Endothelial cell of umbilical vein (primary cell): ENCODE measurements around the gene SIPA1L3. TPM values are rescaled to one million over a fixed set of nuclear protein-coding genes. Genes with fewer than 3 reads are reported as not detected.

Experiments used
- BruUV-seq: library from RNA; stranded (reverse); fragments of 400-500 nt; replicated peaks from 2 replicates; lab custom pipeline; 2021; lab: Mats Ljungman, UMichigan
- CTCF ChIA-PET: fragments of 300-600, 350-600 bp; sonication (Branson Sonifier 250); formaldehyde crosslinking; loops from one replicate; lab custom pipeline; 2021; ENCODE audit warnings: antibody characterized with exemption, inconsistent platforms; lab: Charles Lee
- POLR2A ChIA-PET: fragments of 300-600, 350-600 bp; sonication (Branson Sonifier 250); formaldehyde crosslinking; loops from one replicate; lab custom pipeline; 2021; ENCODE audit warnings: antibody characterized with exemption, inconsistent platforms; lab: Charles Lee
- DNase-seq: peaks from one replicate; pipeline ENCODE4 v3.0.0-alpha.2; 2011; ENCODE audit warnings: low read depth, low spot score
- FAIRE-seq: peaks from 2 replicates; lab custom pipeline; 2011; peaks lifted over from hg19 to GRCh38; lab: Jason Lieb, UNC
- H2AFZ ChIP-seq: 2 replicates; pipeline ENCODE4 v1.6.0; 2012; ENCODE audit warnings: low read depth, low read length, control low read depth, inconsistent platforms
- H3K27ac ChIP-seq: 2 replicates; pipeline ENCODE4 v1.5.1; 2011; ENCODE audit warnings: low read depth, mild to moderate bottlenecking, control low read depth, low read length, moderate library complexity; ENCODE audit not compliant: insufficient read depth
- H3K27me3 ChIP-seq, 2 experiments: 2 replicates each; pipeline versions ENCODE4 v1.6.0 to v1.6.1; 2011; ENCODE audit warnings: low read length in 2 of 2, mixed read lengths in 1 of 2; ENCODE audit not compliant: control insufficient read depth in 2 of 2, insufficient read depth in 2 of 2
- H3K36me3 ChIP-seq, 2 experiments: 2 replicates in 1 of 2; 3 replicates in 1 of 2; pipeline ENCODE4 v1.5.1; 2011; ENCODE audit warnings: low read length in 2 of 2, mild to moderate bottlenecking in 1 of 2, moderate library complexity in 1 of 2; ENCODE audit not compliant: control insufficient read depth in 2 of 2, insufficient read depth in 2 of 2; ENCODE audit errors: extremely low read depth in 1 of 2
- H3K4me1 ChIP-seq: 3 replicates; pipeline ENCODE4 v1.5.1; 2011; ENCODE audit warnings: mild to moderate bottlenecking, low read length; ENCODE audit not compliant: control insufficient read depth, insufficient read depth; ENCODE audit errors: extremely low read depth
- H3K4me2 ChIP-seq: 2 replicates; pipeline ENCODE4 v1.6.1; 2011; ENCODE audit warnings: low read length, control low read depth, mixed read lengths; ENCODE audit not compliant: insufficient read depth
- H3K4me3 ChIP-seq, 3 experiments: fragments of 200-600 bp in 1 of 3; sonication (generic), shearing (Covaris generic) in 1 of 3; replicated peaks in 1 of 3; 2 replicates each; pipeline ENCODE4 v1.5.1; 2011 to 2016; ENCODE audit warnings: control low read depth in 3 of 3, low read length in 3 of 3, mild to moderate bottlenecking in 2 of 3, inconsistent platforms in 1 of 3, low read depth in 1 of 3, moderate library complexity in 1 of 3; ENCODE audit not compliant: insufficient read depth in 1 of 3
- H3K79me2 ChIP-seq: 2 replicates; pipeline ENCODE4 v1.6.0; 2012; ENCODE audit warnings: low read length, inconsistent platforms; ENCODE audit not compliant: control insufficient read depth, insufficient read depth
- H3K9ac ChIP-seq: replicated peaks from 2 replicates; pipeline ENCODE3; 2011; ENCODE audit warnings: low read length, control low read depth; ENCODE audit not compliant: insufficient read depth; ENCODE audit errors: extremely low read depth
- H3K9me1 ChIP-seq: replicated peaks from 3 replicates; pipeline ENCODE4 v1.6.0; 2011; ENCODE audit warnings: mild to moderate bottlenecking, low read length; ENCODE audit not compliant: control insufficient read depth, insufficient read depth; ENCODE audit errors: extremely low read depth
- H3K9me3 ChIP-seq: replicated peaks from 2 replicates; pipeline ENCODE4 v1.5.1; 2012; ENCODE audit warnings: low read length, inconsistent platforms; ENCODE audit not compliant: control insufficient read depth, insufficient read depth
- H4K20me1 ChIP-seq: replicated peaks from 2 replicates; pipeline ENCODE3; 2011; ENCODE audit warnings: mild to moderate bottlenecking, low read length; ENCODE audit not compliant: control insufficient read depth, insufficient read depth; ENCODE audit errors: extremely low read depth
- CTCF ChIP-seq, 2 donors: IDR thresholded peaks; 1 replicate in 1 of 2; 2 replicates in 1 of 2; pipeline ENCODE4 v1.5.1; 2011; ENCODE audit warnings: low read length in 2 of 2, mild to moderate bottlenecking in 2 of 2, moderate library complexity in 2 of 2, control low read depth in 1 of 2, inconsistent platforms in 1 of 2, low read depth in 1 of 2; ENCODE audit not compliant: insufficient read depth in 1 of 2; ENCODE audit errors: extremely low read depth in 1 of 2
- EZH2 ChIP-seq: IDR thresholded peaks from 2 replicates; pipeline ENCODE4 v1.6.1; 2012; ENCODE audit warnings: borderline replicate concordance, low read depth, mild to moderate bottlenecking, moderate library complexity, low read length, inconsistent platforms; ENCODE audit not compliant: severe bottlenecking
- FOS ChIP-seq: IDR thresholded peaks from 2 replicates; pipeline ENCODE4 v1.6.1; 2011; ENCODE audit warnings: mild to moderate bottlenecking, low read length, moderate library complexity, borderline replicate concordance; ENCODE audit not compliant: insufficient read depth
- GATA2 ChIP-seq: IDR thresholded peaks from 2 replicates; pipeline ENCODE4 v1.7.0; 2011; ENCODE audit warnings: low read depth, mild to moderate bottlenecking, moderate library complexity, mixed read lengths, low read length; ENCODE audit not compliant: insufficient read length, insufficient read depth
- JUN ChIP-seq: IDR thresholded peaks from 2 replicates; pipeline ENCODE4 v1.6.1; 2011; ENCODE audit warnings: borderline replicate concordance, low read depth; ENCODE audit not compliant: insufficient read length, insufficient read depth
- MAX ChIP-seq: IDR thresholded peaks from 2 replicates; pipeline ENCODE4 v1.6.1; 2011; ENCODE audit not compliant: insufficient read depth, insufficient read length
- MYC ChIP-seq: IDR thresholded peaks from one replicate; pipeline ENCODE4 v1.6.1; 2011; ENCODE audit warnings: mild to moderate bottlenecking, low read depth, low read length
- POLR2A ChIP-seq: IDR thresholded peaks from 2 replicates; pipeline ENCODE4 v1.6.1; 2012; ENCODE audit warnings: low read depth, mild to moderate bottlenecking, control low read depth, low read length
- POLR2AphosphoS5 ChIP-seq: IDR thresholded peaks from 2 replicates; pipeline ENCODE4 v1.6.1; 2012; ENCODE audit warnings: low read depth, mild to moderate bottlenecking, control low read depth, low read length, moderate library complexity; ENCODE audit not compliant: insufficient read depth
- dilution Hi-C: fragments of 300-500 bp; cut with MboI; formaldehyde crosslinking; loops from one replicate; pipeline ENCODE4 v1.15.0; 2019; ENCODE audit warnings: low sequenced_read_pairs; ENCODE audit not compliant: extremely low pct_ligation_motif_present
- intact Hi-C: fragments of 100-400 bp; cut with micrococcal nuclease; formaldehyde crosslinking; loops from one replicate; pipeline ENCODE4 v1.10.0; 2022
- polyA plus RNA-seq, 4 experiments: library from polyadenylated mRNA; depleted of rRNA in 3 of 4; stranded (reverse) in 3 of 4; unstranded in 1 of 4; fragments of >200 nt; gene quantifications; 2 replicates each; pipeline versions ENCODE4 v1.2.1 to v1.2.3, GENCODE V29; 2011 to 2012; ENCODE audit warnings: missing spikeins in 1 of 4
- total RNA-seq: library from RNA; stranded (reverse); gene quantifications from 2 replicates; pipeline ENCODE4 v1.2.3, GENCODE V29; 2021

The SIPA1L3 gene
- total and polyA plus RNA-seq, 2 donors (not counting 3 experiments of a cell fraction or from before 2014, with no cell fraction given): 14.2 to 47.2 TPM

GRCh38 chr19:38206006-38206745 is 299.2 kb downstream of the SIPA1L3 start:
- DNase-seq (no peak), FAIRE-seq (no peak)
- Histone ChIP-seq H3K9me1 (no peaks in the 10 kb centered on the region), H3K4me2 (no peak overlapping the region), H3K9me3 (no peaks in the 10 kb centered on the region), H3K36me3 (peaks cover 0 to 5% of the 10 kb centered on the region in 2 experiments), H3K27ac (no peak overlapping the region), H3K4me1 (peaks cover 11% of the 10 kb centered on the region), H3K27me3 (peaks cover 12 to 21% of the 10 kb centered on the region in 2 experiments), H4K20me1 (no peaks in the 10 kb centered on the region), H3K4me3 (no peak overlapping the region), H3K79me2 (no peaks in the 10 kb centered on the region), H3K9ac (no peak overlapping the region), H2AFZ (no peak overlapping the region)
- TF ChIP-seq MYC: no peak
- no peak for TF ChIP-seq GATA2
- TF ChIP-seq EZH2: no peak
- no peak for TF ChIP-seq JUN
- no peak for TF ChIP-seq MAX
- TF ChIP-seq POLR2A: no peak
- no peak for TF ChIP-seq FOS
- TF ChIP-seq POLR2AphosphoS5: no peak
- no peak for TF ChIP-seq CTCF (IDR thresholded peaks at IDR 0.05; ENCODE audit: extremely low read depth in 1 of 2, insufficient read depth in 1 of 2, low read depth in 1 of 2, low read length in 2 of 2)
- ChIA-PET CTCF (interaction anchor here (0.8 kb wide), 1 partner anchor 304 kb away, joined by 4 read pairs; no protein-coding TSS in a partner anchor), POLR2A (no interaction called here)
- intact Hi-C loops (no loop called here), dilution Hi-C loops (no loop called here)
- TSS peak; percentile 57 for BruUV-seq
